Stimulated activated CD4-positive, alpha-beta T cell treated with anti-CD3 and anti-CD28 coated beads, Interleukin-12 subunit alpha, Interleukin-12 subunit beta, amount 100 ng/mL, for 24 hours (primary cell): ENCODE data around the gene KIF22.

Experiments used
- DNase-seq, 2 experiments: peaks; one replicate each; pipeline ENCODE4 v3.0.0-alpha.2; 2020; ENCODE audit warnings: low read depth in 2 of 2

Gene KIF22

DNA sequence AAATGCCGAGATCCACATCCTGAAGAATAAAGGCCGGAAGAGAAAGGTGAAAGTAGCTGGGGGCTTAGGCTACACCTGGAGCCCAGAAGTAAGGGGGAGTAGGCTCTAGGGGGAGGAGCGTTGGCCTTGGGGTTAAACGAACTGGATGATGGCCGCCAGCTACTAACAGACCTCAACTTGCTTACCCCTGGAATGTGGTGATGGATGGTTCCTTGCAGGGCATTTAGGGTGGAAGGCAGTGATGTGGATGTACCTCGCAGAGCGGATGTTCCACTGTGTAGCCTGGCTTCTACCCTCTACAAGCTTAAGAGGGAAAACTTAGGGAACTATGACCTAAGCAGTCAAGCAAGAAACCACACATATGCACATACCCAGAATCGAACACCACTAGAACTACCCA lies 13.5 kb downstream of the KIF22 start:
- DNase-seq, result no peak

- no peak for DNase-seq
Observed at GRCh38 chr16:29804455-29805231, 14.1 kb downstream of the KIF22 start.

GRCh38 chr16:29805232-29806098 lies 14.9 kb downstream of the KIF22 start:
- DNase-seq, result peak; percentile 93 to 96

DNA sequence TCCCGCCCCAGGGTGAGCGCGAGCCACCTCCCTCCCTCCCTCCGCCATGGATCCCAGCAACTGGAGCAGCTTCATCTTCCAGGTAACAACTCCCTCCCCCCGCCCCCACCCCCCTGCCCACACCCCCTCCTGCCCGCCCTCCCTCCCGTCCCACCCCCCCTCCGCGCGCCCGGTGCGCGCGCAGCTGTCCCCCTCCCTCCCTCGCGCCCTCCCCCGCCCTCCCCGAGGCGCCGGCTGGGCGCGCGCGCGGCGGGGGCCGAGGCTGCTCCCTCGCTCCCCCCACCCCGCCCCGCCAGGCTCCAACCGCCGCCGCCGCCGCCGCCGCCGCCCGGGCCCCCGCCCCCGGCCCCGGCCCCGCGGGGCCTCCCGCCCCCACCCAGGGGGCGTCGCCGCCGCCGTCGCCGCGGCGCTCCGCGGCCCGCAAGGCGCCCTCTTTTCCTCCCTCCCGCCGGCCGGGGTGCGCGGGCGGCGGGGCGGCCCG lies 15.6 kb downstream of the KIF22 start, which contains the start of gene MAZ:
MAZ (plus strand) TSS at position 431 of the 481 bp plus-strand sequence. CDS start 173 bp downstream, outside the sequence.
- peak; percentile 61 to 67 for DNase-seq

GRCh38 chr16:29806641-29807425 lies 16.3 kb downstream of the KIF22 start:
- peak in 1 of 2 experiments; percentile 63 for DNase-seq

- peak; percentile 80 to 91 for DNase-seq
Observed at GRCh38 chr16:29807426-29808218, 17.1 kb downstream of the KIF22 start.

GRCh38 chr16:29808219-29808900 lies 17.8 kb downstream of the KIF22 start:
- no peak for DNase-seq

DNA sequence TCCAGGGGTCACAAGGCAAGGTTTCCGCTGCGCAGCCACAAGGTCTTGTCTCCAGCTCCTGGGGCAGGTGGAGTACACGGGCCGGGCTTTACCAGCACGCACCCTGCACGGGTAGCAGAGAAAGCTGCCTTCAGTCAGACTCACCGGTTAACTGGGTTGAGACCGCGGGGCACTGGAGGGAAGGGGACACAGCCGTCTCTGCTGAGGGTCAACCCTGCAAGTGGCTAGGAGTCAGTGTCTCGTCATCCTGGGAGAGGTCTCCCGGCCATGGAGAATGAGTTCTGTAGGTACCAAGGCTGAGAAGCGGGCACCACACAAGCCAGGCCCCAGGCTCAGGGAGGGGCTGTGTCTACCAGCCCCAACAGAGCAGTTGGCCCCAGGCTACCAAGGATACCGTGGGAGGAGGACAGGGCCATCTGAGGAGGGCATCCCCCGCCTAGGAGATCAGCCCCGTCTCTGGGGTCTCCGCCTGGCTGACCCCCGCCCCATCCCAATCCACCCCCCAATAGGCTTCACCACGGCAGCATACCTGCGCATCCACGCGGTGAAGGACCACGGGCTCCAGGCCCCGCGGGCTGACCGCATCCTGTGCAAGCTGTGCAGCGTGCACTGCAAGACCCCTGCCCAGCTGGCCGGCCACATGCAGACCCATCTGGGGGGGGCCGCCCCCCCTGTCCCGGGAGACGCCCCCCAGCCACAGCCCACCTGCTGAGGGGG lies 18.6 kb downstream of the KIF22 start:
- DNase-seq, result no peak

DNA sequence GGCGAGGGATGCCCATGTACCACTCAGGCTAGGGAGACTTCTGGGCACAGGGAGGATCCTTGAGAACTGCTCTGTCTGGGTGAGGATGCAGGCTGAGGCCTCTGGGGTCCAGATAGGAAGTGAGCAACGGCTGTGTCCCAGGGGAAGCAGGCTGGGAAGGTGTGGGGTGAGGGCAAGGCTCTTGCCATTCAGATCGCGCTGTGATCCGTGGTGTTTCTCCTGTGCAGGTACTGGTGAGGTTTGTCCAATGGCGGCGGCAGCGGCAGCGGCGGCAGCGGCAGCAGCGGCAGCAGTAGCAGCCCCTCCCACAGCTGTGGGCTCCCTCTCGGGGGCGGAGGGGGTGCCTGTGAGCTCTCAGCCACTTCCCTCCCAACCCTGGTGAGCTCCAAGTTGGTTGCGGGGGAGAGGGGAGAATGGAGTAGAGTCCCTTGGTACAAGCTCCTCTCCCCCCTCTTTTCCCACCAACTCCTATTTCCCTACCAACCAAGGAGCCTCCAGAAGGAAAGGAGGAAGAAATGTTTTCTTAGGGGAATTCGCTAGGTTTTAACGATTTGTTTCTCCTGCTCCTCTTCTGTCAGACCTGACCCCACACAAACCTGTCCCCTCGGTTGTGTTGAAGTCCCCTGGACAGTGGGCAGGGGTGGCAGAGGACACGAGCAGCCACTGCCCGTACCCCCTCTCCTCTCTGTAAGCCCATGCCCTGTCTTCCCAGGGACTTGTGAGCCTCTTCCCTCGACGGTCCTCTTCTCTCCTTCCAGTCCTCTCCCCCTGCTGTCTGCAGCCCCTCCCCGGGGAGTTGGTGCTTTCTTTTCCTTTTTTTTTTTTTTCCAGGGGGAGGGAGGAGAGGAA lies 19.5 kb downstream of the KIF22 start:
- no peak for DNase-seq

DNA sequence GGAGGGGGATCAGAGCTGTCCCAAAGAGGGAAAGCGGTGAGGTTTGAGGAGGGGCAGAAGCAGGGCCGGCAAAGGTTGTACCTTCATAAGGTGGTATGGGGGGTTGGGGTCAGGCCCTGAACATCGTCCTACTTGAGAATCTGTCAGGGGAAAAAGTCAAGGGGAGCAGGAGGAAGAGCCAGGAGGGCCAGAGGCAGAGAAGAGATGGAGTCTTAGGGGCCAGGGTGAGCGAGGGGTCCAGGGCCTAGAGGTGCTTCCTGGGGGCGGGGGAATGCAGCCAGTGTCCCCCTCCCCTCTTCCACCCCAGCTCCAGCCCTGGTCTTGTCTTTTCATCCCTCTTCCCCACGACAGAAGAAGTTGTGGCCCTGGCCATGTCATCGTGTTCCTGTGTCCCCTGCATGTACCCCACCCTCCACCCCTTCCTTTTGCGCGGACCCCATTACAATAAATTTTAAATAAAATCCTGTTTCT lies 20.2 kb downstream of the KIF22 start:
- no peak for DNase-seq

DNA sequence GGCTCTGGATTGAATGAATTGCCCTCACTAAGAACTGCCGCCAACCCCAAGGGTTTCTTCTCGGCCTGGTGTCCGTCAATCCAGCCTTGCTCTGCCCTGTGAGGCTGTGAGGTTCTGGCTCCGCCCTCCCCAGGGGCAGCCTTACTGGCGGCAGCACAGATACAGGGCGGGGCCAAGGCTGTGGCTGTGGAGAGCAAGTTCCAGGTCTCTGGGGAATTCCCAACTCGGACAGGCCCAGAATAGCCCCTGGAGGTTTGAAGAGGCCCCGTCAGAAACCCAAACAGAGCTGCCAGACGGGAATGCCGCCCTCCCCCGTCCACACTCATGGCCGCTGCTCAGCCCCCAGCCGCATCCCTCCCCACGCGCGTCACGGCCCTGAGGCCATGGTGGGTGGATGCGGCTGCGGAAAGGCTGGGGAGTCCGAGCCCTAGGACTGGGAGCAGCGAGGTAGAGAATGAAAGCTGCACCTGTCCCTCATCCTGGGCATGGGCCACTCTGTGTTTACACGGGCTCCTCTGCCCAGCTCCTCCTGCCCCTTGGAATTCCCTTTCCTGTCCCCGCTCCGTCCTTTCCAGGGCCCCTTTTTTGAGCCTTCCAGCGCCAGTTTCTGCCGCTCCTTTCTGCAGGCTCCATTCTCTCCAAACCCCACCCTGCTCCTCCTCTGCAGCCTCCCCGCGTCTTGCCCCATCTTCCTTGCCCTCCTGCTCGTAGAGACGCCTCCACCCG lies 20.8 kb downstream of the KIF22 start:
- peak; percentile 44 to 84 for DNase-seq

GRCh38 chr16:29811896-29812665 lies 21.5 kb downstream of the KIF22 start, which contains the start of gene PRRT2:
Gene PRRT2 (plus strand): TSS chr16:29812193. CDS start chr16:29813055, 862 bp downstream.
- no peak for DNase-seq

DNA sequence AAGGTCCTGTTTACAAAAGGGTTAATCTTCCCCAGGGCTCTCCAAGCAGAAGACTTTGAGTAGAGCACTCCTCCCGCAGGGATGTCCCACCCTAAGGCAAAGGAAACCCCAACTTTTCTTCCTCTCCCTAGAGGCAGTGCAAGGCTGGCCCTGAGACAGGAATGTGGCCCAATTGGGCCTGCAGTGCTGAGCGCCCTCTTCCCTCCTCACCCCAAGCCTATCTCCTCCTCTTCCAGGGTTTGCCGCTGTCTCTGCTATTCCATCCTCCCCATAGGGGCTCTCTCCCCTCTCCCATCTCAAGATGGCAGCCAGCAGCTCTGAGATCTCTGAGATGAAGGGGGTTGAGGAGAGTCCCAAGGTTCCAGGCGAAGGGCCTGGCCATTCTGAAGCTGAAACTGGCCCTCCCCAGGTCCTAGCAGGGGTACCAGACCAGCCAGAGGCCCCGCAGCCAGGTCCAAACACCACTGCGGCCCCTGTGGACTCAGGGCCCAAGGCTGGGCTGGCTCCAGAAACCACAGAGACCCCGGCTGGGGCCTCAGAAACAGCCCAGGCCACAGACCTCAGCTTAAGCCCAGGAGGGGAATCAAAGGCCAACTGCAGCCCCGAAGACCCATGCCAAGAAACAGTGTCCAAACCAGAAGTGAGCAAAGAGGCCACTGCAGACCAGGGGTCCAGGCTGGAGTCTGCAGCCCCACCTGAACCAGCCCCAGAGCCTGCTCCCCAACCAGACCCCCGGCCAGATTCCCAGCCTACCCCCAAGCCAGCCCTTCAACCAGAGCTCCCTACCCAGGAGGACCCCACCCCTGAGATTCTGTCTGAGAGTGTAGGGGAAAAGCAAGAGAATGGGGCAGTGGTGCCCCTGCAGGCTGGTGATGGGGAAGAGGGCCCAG lies 22.4 kb downstream of the KIF22 start:
- no peak for DNase-seq

- DNase-seq, result no peak
Observed at GRCh38 chr16:29813644-29814562, 23.4 kb downstream of the KIF22 start.

GRCh38 chr16:29814592-29814991 lies 24.0 kb downstream of the KIF22 start:
- no peak for DNase-seq
